GM12878 (cell line): ENCODE results near the gene ZNF280A. TPM values are rescaled to one million over a fixed set of nuclear protein-coding genes. Genes with fewer than 3 reads are reported as not detected.

Experiments
- ATAC-seq: fragments of 200-7000 bp; cut with Tn5 transposase; 3 replicates; pipeline ENCODE4 v1.9.1; 2020; ENCODE audit warnings: mild to moderate bottlenecking, moderate library complexity
- BruUV-seq: library from RNA; stranded (reverse); fragments of 400-500 nt; replicated peaks from 2 replicates; lab custom pipeline; 2021; lab: Mats Ljungman, UMichigan
- CTCF ChIA-PET: fragments of 300-600 bp; sonication (Branson Sonifier 250); formaldehyde crosslinking; extraction: SDS; loops from one replicate; lab custom pipeline; 2021; ENCODE audit warnings: inconsistent platforms; lab: Yijun Ruan, JAX
- POLR2A ChIA-PET: fragments of 350-600 bp; formaldehyde crosslinking; extraction: SDS; loops from one replicate; lab custom pipeline; 2021; ENCODE audit warnings: inconsistent platforms; lab: Charles Lee
- RAD21 ChIA-PET: fragments of 300-600 bp; sonication (Branson Sonifier 250); formaldehyde crosslinking; loops from one replicate; lab custom pipeline; 2023; ENCODE audit warnings: antibody characterized with exemption; ENCODE audit not compliant: unreplicated experiment; lab: Charles Lee
- SMC1A ChIA-PET: fragments of 300-600 bp; sonication (Branson Sonifier 250); formaldehyde crosslinking; loops from one replicate; lab custom pipeline; 2023; ENCODE audit not compliant: unreplicated experiment, uncharacterized antibody; lab: Charles Lee
- DNase-seq: peaks from one replicate; pipeline ENCODE4 v3.0.0-alpha.2; 2011; ENCODE audit warnings: low read depth, low spot score
- FAIRE-seq: peaks from 3 replicates; lab custom pipeline; 2011; peaks lifted over from hg19 to GRCh38; lab: Jason Lieb, UNC
- H2AFZ ChIP-seq: 2 replicates; pipeline ENCODE4 v1.6.0; 2011; ENCODE audit warnings: low read depth, low read length, control low read depth; ENCODE audit not compliant: control insufficient read depth
- H3K27ac ChIP-seq: 2 replicates; pipeline ENCODE4 v1.5.1; 2011; ENCODE audit warnings: control low read depth; ENCODE audit not compliant: control insufficient read depth, insufficient read depth
- H3K27me3 ChIP-seq, 2 experiments: replicated peaks in 1 of 2; 2 replicates each; pipeline versions ENCODE4 v1.6.0 to v1.6.1; 2011; ENCODE audit warnings: low read length in 1 of 2; ENCODE audit not compliant: control insufficient read depth in 2 of 2, insufficient read depth in 2 of 2
- H3K36me3 ChIP-seq, 2 experiments: 2 replicates each; pipeline ENCODE4 v1.5.1; 2011; ENCODE audit warnings: low read length in 1 of 2; ENCODE audit not compliant: control insufficient read depth in 2 of 2, insufficient read depth in 2 of 2
- H3K4me1 ChIP-seq: 2 replicates; pipeline ENCODE4 v1.6.1; 2011; ENCODE audit warnings: mild to moderate bottlenecking, low read length, moderate library complexity, mixed read lengths; ENCODE audit not compliant: control insufficient read depth, insufficient read depth
- H3K4me2 ChIP-seq: 2 replicates; pipeline ENCODE4 v1.6.0; 2011; ENCODE audit warnings: control low read depth; ENCODE audit not compliant: control insufficient read depth, insufficient read depth
- H3K4me3 ChIP-seq: fragments of 200-600 bp; sonication (generic); 2 replicates; pipeline ENCODE4 v1.5.1; 2016
- H3K79me2 ChIP-seq: 2 replicates; pipeline ENCODE4 v1.6.0; 2011; ENCODE audit warnings: low read length; ENCODE audit not compliant: control insufficient read depth, insufficient read depth
- H3K9ac ChIP-seq: 2 replicates; pipeline ENCODE4 v1.8.0; 2011; ENCODE audit warnings: low read length, control low read depth, mixed read lengths; ENCODE audit not compliant: control insufficient read depth, insufficient read depth
- H3K9me3 ChIP-seq: replicated peaks from 3 replicates; pipeline ENCODE4 v1.5.1; 2011; ENCODE audit warnings: mild to moderate bottlenecking, low read length; ENCODE audit not compliant: control insufficient read depth, insufficient read depth
- H4K20me1 ChIP-seq: 2 replicates; pipeline ENCODE4 v1.6.0; 2011; ENCODE audit not compliant: control insufficient read depth, insufficient read depth
- BRCA1 ChIP-seq: IDR thresholded peaks from 2 replicates; pipeline ENCODE4 v1.6.1; 2011; ENCODE audit warnings: low read depth, low read length, improper control_type of control experiment
- CBX5 ChIP-seq: sonication (generic); IDR thresholded peaks from 2 replicates; pipeline ENCODE4 v1.6.1; 2016; ENCODE audit warnings: low read depth, moderate library complexity, mild to moderate bottlenecking, inconsistent platforms
- CREB1 ChIP-seq: IDR thresholded peaks from 2 replicates; pipeline ENCODE4 v1.6.1; 2012; ENCODE audit warnings: low read depth, mild to moderate bottlenecking, inconsistent platforms
- JUNB ChIP-seq: IDR thresholded peaks from 2 replicates; pipeline ENCODE4 v1.6.1; 2016; ENCODE audit warnings: antibody characterized with exemption, mild to moderate bottlenecking
- LARP7 ChIP-seq: fragments of 450-650 bp; IDR thresholded peaks from 2 replicates; pipeline ENCODE4 v1.6.1; 2017; ENCODE audit warnings: mild to moderate bottlenecking
- NBN ChIP-seq: fragments of 450-650 bp; IDR thresholded peaks from 2 replicates; pipeline ENCODE4 v1.6.1; 2016
- RAD21 ChIP-seq: IDR thresholded peaks from 2 replicates; pipeline ENCODE4 v1.6.1; 2011; ENCODE audit warnings: mild to moderate bottlenecking, low read depth, low read length, moderate library complexity; ENCODE audit not compliant: insufficient read depth
- RB1 ChIP-seq: fragments of 450-650 bp; formaldehyde crosslinking; IDR thresholded peaks from 2 replicates; pipeline ENCODE4 v1.6.1; 2017; ENCODE audit warnings: mild to moderate bottlenecking, borderline replicate concordance
- WGBS: methylation state at CpG from one replicate; pipeline ENCODE4 v1.1.6; 2016; ENCODE audit warnings: low lambda C conversion rate; ENCODE audit not compliant: insufficient replicate concordance, insufficient coverage; ENCODE audit errors: missing lambda C conversion rate; 5-methylcytosine and 5-hydroxymethylcytosine counted together
- in situ Hi-C: fragments of 300-500 bp; cut with MboI; formaldehyde crosslinking; loops from 9 replicates; pipeline ENCODE4 v1.14.3; 2018; ENCODE audit warnings: mixed read lengths
- intact Hi-C: fragments of 100-400 bp; cut with micrococcal nuclease; formaldehyde crosslinking; loops from one replicate; pipeline ENCODE4 v1.14.2; 2022; ENCODE audit not compliant: unreplicated experiment
- polyA plus RNA-seq, 11 experiments: library from polyadenylated mRNA; depleted of rRNA in 4 of 11; unstranded in 6 of 11; stranded (reverse) in 5 of 11; fragments of >200 nt; fragmentation: Nextera tagmentation in 4 of 11; fragmentation: Illumina TruSeq in 1 of 11; extraction: Ambion mirVana in 4 of 11; extraction: Trizol in 1 of 11; gene quantifications; 1 replicate in 1 of 11; 2 replicates in 10 of 11; pipeline versions ENCODE4 v1.2.1 to v1.2.3, GENCODE V29; 2011 to 2016; ENCODE audit warnings: inconsistent platforms in 2 of 11, missing spikeins in 2 of 11, low read depth in 1 of 11
- total RNA-seq, 4 experiments: library from RNA; depleted of rRNA in 3 of 4; stranded (reverse); fragments of >200 nt in 3 of 4; fragmentation: Illumina TruSeq in 1 of 4; extraction: Trizol in 1 of 4; gene quantifications; 2 replicates each; pipeline versions ENCODE4 v1.2.1 to v1.2.3, GENCODE V29; 2013 to 2021
- TF ChIP-seq, protein P1 (sequence below): fragments of 450-650 bp; conservative IDR thresholded peaks from 2 replicates; pipeline ENCODE4 v1.6.1; 2017; ENCODE audit warnings: mild to moderate bottlenecking, moderate library complexity
- TF ChIP-seq, protein P2 (sequence below): fragments of 450-650 bp; IDR thresholded peaks from 2 replicates; pipeline ENCODE4 v1.6.1; 2017; ENCODE audit warnings: low read depth, mild to moderate bottlenecking, moderate library complexity
- TF ChIP-seq, protein P3 (sequence below): fragments of 450-650 bp; formaldehyde crosslinking; IDR thresholded peaks from 2 replicates; pipeline ENCODE4 v1.4.0; 2020; ENCODE audit warnings: mild to moderate bottlenecking, moderate library complexity

The ZNF280A gene
- total and polyA plus RNA-seq, 10 of the 15 experiments (the other 5 are each of a cell fraction or from before 2014, with no cell fraction given): 0.03 to 0.06 TPM; not detected in 8

DNA sequence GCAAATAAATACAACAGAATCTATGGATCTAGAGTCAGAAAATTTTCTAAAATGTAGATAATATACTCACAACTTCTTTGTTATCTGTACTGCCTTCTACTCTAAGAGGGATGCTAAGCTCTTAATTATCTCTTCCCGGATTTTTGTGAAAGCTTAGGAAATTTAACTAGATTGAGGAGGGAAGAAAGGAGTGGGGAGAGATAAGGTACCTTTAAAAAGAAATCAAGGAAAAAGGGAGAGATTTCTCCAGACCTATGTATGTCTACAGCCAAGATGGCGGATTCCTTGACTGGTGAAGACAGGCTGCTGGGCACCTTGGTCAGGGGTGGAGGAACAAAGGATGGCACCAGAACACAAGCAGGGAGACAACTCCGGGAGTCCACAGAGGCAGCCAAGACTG is 34.5 kb downstream of the ZNF280A start:
- Histone ChIP-seq H3K4me1 (no peaks in the 10 kb centered on the region), H3K4me3 (no peak overlapping the region), H3K9me3 (no peaks in the 10 kb centered on the region), H3K79me2 (no peaks in the 10 kb centered on the region), H3K36me3 (no peaks in the 10 kb centered on the region; a peak in 1 of 4 replicates), H4K20me1 (no peaks in the 10 kb centered on the region), H3K9ac (no peak overlapping the region), H2AFZ (no peak overlapping the region), H3K27ac (no peak overlapping the region), H3K4me2 (no peak overlapping the region), H3K27me3 (no peaks in the 10 kb centered on the region)
- in situ Hi-C loops: no loop called here
- ChIA-PET RAD21 (no interaction called here), SMC1A (interaction anchor here (1.1 kb wide), 1 partner anchor 55 kb away, joined by 3 read pairs; no protein-coding TSS in a partner anchor), CTCF (interaction anchor here (0.6 to 1.2 kb wide), 2 partner anchors 26 to 513 kb away, joined by 3 read pairs; no protein-coding TSS in a partner anchor), POLR2A (no interaction called here)
- intact Hi-C loops: no loop called here
- no peak for DNase-seq
- ATAC-seq: no peak
- BruUV-seq: no TSS peak
- FAIRE-seq: no peak
- WGBS: 72% methylated on average over 3 of the region's 3 CpGs
- TF ChIP-seq CREB1 (no peak), NBN (no peak), JUNB (no peak), RB1 (no peak), RAD21 (no peak), BRCA1 (no peak), LARP7 (no peak), CBX5 (no peak)
- TF ChIP-seq, protein P1, sequence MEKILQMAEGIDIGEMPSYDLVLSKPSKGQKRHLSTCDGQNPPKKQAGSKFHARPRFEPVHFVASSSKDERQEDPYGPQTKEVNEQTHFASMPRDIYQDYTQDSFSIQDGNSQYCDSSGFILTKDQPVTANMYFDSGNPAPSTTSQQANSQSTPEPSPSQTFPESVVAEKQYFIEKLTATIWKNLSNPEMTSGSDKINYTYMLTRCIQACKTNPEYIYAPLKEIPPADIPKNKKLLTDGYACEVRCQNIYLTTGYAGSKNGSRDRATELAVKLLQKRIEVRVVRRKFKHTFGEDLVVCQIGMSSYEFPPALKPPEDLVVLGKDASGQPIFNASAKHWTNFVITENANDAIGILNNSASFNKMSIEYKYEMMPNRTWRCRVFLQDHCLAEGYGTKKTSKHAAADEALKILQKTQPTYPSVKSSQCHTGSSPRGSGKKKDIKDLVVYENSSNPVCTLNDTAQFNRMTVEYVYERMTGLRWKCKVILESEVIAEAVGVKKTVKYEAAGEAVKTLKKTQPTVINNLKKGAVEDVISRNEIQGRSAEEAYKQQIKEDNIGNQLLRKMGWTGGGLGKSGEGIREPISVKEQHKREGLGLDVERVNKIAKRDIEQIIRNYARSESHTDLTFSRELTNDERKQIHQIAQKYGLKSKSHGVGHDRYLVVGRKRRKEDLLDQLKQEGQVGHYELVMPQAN: no peak
- TF ChIP-seq, protein P2, sequence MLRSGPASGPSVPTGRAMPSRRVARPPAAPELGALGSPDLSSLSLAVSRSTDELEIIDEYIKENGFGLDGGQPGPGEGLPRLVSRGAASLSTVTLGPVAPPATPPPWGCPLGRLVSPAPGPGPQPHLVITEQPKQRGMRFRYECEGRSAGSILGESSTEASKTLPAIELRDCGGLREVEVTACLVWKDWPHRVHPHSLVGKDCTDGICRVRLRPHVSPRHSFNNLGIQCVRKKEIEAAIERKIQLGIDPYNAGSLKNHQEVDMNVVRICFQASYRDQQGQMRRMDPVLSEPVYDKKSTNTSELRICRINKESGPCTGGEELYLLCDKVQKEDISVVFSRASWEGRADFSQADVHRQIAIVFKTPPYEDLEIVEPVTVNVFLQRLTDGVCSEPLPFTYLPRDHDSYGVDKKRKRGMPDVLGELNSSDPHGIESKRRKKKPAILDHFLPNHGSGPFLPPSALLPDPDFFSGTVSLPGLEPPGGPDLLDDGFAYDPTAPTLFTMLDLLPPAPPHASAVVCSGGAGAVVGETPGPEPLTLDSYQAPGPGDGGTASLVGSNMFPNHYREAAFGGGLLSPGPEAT: no peak
- TF ChIP-seq, protein P3, sequence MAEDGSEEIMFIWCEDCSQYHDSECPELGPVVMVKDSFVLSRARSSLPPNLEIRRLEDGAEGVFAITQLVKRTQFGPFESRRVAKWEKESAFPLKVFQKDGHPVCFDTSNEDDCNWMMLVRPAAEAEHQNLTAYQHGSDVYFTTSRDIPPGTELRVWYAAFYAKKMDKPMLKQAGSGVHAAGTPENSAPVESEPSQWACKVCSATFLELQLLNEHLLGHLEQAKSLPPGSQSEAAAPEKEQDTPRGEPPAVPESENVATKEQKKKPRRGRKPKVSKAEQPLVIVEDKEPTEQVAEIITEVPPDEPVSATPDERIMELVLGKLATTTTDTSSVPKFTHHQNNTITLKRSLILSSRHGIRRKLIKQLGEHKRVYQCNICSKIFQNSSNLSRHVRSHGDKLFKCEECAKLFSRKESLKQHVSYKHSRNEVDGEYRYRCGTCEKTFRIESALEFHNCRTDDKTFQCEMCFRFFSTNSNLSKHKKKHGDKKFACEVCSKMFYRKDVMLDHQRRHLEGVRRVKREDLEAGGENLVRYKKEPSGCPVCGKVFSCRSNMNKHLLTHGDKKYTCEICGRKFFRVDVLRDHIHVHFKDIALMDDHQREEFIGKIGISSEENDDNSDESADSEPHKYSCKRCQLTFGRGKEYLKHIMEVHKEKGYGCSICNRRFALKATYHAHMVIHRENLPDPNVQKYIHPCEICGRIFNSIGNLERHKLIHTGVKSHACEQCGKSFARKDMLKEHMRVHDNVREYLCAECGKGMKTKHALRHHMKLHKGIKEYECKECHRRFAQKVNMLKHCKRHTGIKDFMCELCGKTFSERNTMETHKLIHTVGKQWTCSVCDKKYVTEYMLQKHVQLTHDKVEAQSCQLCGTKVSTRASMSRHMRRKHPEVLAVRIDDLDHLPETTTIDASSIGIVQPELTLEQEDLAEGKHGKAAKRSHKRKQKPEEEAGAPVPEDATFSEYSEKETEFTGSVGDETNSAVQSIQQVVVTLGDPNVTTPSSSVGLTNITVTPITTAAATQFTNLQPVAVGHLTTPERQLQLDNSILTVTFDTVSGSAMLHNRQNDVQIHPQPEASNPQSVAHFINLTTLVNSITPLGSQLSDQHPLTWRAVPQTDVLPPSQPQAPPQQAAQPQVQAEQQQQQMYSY: no peak
